Stimulated activated CD4-positive, alpha-beta T cell treated with anti-CD3 and anti-CD28 coated beads, Interleukin-15, amount 100 ng/mL, for 1 hour (primary cell): Measurements from ENCODE around the gene MYL7.
"Not testable (repeated sequence)": the region's sequence is repeated elsewhere in the genome, so short reads cannot be mapped to it uniquely, and the experiment has no call there.

Experiments
- DNase-seq, 2 donors: peaks; one replicate each; pipeline ENCODE4 v3.0.0-alpha.2; 2020; ENCODE audit warnings: low read depth in 1 of 2, low spot score in 1 of 2

MYL7 gene

GRCh38 chr7:44172352-44172751 lies 31.2 kb upstream of the MYL7 start:
- no peak for DNase-seq

GRCh38 chr7:44171901-44172300 lies 30.8 kb upstream of the MYL7 start:
- DNase-seq: not testable (repeated sequence)

DNA sequence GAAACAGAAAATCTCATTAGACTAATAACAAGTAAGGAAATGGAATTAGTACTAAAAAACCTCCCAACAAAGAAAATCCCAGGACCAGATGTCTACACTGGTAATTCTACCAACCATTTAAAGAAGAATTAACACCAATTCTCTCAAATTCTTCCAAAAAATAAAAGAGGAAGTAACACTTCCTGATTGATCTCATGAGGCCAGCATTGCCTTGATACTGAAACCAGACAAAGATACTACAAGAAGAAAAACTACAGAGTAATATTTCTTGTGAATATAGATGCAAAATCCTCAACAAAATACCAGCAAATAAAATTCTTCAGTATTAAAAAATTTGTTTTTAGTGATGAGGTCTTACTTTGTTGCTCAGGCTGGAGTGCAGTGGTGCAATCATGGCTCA lies 26.8 kb upstream of the MYL7 start:
- no peak for DNase-seq

GRCh38 chr7:44163591-44163990 lies 22.5 kb upstream of the MYL7 start:
- no peak for DNase-seq

DNA sequence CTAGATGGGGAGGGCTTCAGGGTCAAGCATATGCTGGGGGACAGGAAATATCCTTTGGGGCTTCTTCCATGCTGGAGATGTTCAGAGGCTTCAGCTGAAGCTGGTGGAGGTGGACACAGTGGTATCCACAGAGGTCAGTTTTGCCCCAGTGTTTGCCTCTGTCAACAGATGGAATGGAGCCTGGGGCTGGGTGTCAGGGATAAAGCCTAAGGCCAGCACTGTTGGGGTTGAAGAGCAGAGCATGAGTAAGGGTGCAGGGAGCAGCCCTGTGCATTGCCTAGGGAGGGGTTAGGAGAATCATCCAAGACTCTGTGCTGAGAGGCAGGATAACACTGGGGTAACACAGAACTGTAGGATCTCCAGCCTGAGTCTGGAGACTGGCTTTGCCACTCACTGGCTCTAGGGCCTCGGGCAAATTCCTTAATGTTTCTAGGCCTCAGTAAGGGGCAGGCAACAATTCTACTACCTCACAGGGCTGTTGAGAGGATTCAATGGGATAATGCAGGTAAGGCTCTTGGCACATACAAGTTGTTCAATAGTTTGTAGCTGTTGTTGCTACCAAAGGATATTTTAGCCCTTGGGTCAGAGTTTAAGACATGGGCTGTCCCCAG lies 21.8 kb upstream of the MYL7 start:
- no peak for DNase-seq

DNA sequence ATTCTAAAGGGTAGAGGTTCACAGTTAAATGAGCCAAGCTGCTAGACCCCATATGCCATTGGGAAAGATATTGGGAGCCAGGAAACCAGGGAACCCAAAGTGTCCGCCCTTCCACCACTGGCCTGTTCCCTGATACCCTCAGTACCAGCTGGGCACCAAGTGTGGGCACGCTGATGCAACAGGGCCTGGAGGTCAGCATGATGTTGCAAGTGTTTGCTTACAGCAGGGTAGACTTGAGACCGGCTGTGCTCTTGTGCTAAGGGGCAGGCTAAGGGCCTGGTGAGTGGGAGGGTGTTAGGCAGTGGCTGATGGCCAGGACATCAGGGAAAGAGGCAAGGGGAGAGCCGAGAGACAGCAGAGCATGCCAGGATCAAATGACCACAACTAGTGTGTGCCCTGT lies 21.0 kb upstream of the MYL7 start:
- DNase-seq: no peak

- no peak for DNase-seq
Measured at GRCh38 chr7:44161371-44161770, 20.2 kb upstream of the MYL7 start.

DNA sequence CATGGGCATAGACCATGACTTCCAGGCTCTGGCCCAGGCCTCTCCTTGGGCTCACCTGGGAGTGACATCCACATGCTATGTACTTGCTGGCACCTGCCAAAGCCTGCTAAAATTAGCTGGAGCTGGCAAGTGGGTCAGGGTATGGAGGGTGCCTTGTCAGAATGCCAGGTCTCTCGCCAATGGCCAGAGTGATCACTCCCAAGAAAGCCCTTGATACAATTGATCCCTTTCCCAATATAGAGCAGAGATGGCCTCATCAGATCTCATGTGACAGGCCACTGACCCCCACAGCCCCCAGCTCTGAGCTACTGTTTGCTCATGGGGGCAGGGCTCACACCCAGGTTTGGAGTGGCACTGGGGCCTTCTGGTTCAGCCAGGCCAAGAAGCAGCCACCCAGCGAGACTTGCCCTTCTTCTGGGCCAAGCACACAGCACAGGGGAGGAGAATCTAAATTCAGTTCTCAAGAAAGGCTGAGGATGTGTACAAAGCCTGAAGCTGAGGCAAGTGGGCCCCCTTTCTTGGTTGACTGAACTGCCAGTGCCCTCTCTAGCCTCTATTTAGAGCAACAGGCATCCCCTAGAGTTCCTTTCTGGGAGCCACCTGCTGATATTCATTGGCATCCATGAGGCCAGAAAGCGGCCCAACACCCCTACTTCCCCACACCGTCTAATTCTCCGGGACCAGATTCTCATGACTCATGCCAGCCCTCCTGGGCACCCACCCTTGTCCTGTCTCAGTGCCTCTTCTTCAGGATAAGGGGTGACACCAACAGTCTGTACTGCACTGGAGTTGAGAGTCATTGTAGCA lies 18.9 kb upstream of the MYL7 start:
- DNase-seq: no peak

DNA sequence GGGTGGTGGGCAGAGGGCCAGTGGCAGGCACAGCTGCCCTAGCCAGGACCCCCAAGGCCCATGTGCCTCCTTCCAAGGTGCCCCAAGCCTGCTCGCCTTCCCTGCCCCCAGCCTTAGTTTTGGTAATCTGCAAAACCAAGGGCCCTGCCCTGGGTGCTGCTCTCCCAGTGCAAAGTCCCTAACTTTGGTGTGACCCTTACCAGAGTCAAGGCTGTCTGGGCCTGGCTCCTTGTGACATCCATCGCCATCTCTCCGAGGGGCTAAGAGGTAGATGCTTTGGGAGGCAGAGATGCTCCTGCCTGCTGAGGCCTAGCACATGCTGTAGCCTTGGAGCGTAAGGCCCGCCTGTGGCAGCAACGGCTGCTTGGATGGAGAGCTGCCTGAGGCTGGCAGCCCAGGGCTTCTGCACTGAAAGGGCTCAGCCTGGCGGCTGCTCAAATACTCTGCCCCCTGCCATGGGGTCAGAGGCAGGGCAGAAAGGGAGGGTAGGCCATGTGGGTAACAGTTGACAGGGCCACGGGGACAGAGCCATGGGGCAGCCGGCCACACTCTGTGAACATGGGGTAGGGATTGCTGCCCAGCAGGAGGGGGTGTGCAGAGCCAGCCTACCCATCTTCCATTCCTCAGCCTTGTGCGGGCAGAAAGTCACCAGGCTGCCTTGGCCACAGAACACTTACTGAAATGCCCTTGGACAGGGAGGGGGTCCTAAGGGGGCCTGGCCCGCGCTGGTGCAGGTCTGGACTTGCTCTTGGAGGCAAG lies 17.9 kb upstream of the MYL7 start:
- no peak for DNase-seq

GRCh38 chr7:44158096-44158872 lies 17.2 kb upstream of the MYL7 start:
- DNase-seq: no peak

GRCh38 chr7:44157116-44158080 lies 16.3 kb upstream of the MYL7 start:
- no peak for DNase-seq

- DNase-seq: no peak
Measured at GRCh38 chr7:44156453-44157010, 15.4 kb upstream of the MYL7 start.

GRCh38 chr7:44155191-44156185 lies 14.4 kb upstream of the MYL7 start:
- DNase-seq: no peak

DNA sequence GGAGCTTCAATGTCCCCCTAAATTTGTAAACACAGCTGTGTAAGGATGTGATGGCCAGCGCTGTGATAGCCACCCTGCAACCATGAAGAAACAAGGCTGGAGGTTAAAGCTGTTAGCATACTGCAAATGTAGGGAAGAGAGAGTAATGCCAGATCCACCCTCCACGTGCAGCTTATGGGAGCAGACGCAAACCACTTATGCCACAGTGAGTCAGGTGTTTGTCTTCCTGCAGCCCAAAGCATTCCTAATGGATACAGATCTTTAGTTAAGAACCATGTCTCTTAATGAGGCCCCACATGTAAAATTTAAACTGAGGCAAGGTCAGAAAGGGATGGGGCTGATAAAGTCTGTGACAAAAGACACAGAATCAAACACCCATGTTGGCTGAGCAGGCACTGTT lies 13.6 kb upstream of the MYL7 start:
- DNase-seq: no peak

DNA sequence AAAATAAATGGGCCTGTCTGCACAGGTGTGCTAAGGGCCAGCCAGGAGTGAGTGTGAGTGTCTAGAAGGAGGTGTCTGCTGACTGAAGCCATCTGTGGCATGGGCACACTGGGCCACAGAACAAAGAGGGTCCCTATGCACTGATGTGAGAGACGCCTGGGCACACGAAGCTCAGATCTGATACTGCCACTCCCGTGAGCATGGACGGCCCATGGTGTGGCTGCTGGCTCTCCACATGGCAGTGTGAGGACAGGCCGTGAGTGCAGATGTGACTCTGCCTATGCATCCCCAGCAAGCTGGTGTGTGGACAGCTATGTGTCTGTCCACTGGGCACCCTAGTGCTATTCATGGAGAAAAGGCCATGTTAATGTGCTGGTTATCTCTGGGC lies 12.8 kb upstream of the MYL7 start:
- DNase-seq: no peak

GRCh38 chr7:44152971-44153947 lies 12.1 kb upstream of the MYL7 start:
- DNase-seq: no peak

GRCh38 chr7:44151956-44152355 lies 10.8 kb upstream of the MYL7 start:
- no peak for DNase-seq
